ENCODE results near the gene CFHR4.
"Not testable (repeated sequence)": the region's sequence is repeated elsewhere in the genome, so short reads cannot be mapped to it uniquely, and the experiment has no call there.

CFHR4 gene

DNA sequence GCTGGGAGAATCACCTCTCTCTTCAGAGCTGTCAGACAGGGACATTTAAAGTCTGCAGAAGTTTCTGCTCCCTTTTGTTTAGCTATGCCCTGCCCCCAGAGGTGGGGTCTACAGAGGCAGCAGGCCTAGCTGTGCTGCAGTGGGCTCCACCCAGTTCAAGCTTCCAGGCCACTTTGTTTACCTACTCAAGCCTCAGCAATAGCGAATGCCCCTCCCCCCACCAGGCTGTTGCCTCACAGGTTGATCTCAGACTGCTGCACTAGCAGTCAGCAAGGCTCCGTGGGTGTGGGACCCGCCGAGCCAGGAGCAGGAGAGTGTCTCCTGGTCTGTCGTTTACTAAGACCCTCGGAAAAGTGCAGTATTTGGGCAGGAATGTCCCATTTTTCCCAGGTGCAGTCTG lies 53.6 kb downstream of the CFHR4 start:
- DNase-seq: not testable (repeated sequence)

- DNase-seq: not testable (repeated sequence)
These were observed 55.7 kb downstream of the CFHR4 start, which contains the start of gene CFHR2 for GRCh38 chr1:196943568-196943967. TSS of gene CFHR2 (plus strand) at chr1:196943738. CDS start at chr1:196943881, 143 bp downstream.

DNA sequence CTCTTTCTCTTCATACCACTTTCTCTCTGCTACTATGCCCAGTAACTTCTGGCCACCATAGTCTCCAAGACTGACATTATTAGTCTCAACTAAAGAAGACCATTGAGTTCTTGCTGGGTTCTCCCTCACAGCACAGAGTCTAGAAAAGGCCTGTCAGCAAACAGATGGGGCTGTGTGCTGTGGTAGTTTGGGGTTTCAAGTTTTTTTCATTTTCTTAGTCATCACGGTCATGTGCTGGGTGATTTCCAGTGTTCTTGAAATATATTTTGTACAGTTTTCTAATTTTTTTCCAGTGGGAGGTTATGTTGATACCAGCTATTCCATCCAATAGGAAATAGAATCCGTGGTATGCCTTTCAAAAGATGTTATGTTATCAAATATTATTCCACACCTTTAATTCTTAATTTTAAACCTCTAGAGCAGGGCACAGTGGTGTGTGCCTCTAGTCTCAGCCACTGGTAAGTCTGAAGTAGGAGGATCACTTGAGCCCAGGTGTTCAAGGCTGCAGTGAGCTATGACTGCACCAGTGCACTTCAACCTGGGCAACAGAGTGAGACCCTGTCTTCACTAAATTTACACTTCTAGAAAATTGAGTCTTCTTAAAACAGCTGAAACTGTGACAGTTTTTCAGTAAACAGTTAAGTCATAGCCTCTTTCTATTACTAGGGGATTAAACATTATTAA lies 64.0 kb downstream of the CFHR4 start:
- DNase-seq: no peak

DNA sequence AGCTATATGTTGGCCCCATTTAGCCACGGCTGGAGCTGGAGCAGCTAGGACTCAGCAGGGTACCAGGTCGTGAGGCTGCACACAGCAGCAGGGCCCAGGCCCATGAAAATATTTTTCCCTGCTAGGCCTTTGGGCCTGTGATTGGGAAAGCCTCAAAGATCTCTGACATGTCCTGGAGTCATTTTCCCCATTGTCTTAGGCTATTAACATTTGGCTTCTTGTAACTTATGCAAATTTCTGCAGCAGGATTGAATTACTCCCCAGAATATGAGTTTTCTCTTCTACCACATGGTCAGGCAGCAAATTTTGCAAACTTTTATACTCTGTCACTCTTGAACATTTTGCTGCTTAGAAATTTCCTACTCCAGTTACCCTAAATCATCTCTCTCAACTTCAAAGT lies 66.9 kb downstream of the CFHR4 start:
- no peak for DNase-seq

DNA sequence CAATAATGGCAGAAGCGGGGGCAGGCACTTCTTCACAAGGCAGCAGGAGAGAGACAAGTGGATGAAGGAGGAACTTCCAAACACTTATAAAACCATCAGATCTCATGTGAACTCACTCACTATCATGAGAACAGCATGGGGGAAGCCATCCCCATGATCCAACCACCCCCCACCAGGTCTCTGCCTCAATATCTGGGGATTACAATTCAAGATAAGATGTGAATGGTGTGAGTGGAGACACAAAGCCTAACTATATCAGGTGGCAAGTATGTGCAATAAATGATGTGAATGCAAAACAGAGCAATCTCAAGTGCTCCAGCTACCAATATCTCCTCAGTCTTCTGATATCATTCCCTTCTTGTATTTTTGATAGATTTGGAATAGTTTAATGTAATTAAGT lies 68.1 kb downstream of the CFHR4 start:
- DNase-seq: no peak

- no peak for DNase-seq
These were observed 73.0 kb downstream of the CFHR4 start for GRCh38 chr1:196960854-196961253.

Measured in activated CD4-positive, alpha-beta T cell treated with anti-CD3 and anti-CD28 coated beads for 4 hours (primary cell).